Measurements from ENCODE around the gene C2CD2. TPM values are rescaled to one million over a fixed set of nuclear protein-coding genes. Genes with fewer than 3 reads are reported as not detected.

C2CD2 gene
- total and polyA plus RNA-seq, 2 experiments from 2014 or later: 6.4 to 13.9 TPM

DNA sequence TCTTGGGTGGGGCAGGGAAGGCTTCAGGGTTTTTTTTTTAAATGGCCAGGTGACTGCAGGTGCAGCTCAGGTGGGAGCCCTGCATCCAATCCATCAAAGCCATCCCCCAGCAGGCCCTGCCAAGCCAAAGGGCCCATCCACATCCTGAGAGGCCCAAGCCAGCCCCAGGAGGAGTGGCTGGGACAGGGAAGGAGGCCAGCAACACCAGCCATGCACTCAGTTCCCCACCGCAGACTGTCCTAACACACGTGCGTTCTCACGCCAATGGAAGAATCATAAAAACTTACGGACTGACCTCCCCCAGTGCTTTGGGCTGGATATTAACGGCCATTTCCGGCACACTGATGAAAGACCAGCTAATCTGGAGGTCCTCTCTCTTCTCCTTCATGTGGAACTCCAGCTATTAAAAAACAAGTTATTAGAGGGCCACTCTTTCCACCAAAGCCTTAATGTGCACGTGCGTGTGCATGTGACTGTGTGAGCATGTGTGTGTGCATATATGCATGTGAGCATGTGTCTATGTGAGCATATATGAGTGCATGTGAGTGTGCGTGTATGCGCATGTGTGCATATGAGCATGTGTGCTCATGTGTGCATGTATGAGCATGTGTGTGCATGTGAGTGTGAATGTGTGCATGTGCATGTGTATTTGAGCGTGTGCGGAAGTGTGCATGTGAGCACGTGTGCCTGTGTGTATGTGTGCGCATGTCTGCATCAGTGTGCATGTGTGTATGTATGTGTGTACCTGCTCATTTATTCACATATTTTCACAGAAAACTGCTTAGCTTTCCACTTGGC, 35.1 kb downstream of the C2CD2 start:
- no peak overlapping the region for H3K4me3 ChIP-seq
- no peaks in the 10 kb centered on the region for H4K20me1 ChIP-seq (ENCODE audit: insufficient read depth, poor library complexity, severe bottlenecking)
- no peak for DNase-seq (ENCODE audit: low spot score)
- no peak overlapping the region for H2AFZ ChIP-seq
- TF ChIP-seq, protein P1, sequence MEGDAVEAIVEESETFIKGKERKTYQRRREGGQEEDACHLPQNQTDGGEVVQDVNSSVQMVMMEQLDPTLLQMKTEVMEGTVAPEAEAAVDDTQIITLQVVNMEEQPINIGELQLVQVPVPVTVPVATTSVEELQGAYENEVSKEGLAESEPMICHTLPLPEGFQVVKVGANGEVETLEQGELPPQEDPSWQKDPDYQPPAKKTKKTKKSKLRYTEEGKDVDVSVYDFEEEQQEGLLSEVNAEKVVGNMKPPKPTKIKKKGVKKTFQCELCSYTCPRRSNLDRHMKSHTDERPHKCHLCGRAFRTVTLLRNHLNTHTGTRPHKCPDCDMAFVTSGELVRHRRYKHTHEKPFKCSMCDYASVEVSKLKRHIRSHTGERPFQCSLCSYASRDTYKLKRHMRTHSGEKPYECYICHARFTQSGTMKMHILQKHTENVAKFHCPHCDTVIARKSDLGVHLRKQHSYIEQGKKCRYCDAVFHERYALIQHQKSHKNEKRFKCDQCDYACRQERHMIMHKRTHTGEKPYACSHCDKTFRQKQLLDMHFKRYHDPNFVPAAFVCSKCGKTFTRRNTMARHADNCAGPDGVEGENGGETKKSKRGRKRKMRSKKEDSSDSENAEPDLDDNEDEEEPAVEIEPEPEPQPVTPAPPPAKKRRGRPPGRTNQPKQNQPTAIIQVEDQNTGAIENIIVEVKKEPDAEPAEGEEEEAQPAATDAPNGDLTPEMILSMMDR (IDR thresholded peaks at IDR 0.05; ENCODE audit: poor library complexity): no peak
- TF ChIP-seq EZH2phosphoT487 (IDR thresholded peaks at IDR 0.05; ENCODE audit: low read depth, severe bottlenecking, unreplicated experiment): no peak
- no peak for TF ChIP-seq EZH2 (IDR thresholded peaks at IDR 0.05; ENCODE audit: borderline replicate concordance)
- H3K4me1 ChIP-seq (ENCODE audit: insufficient read depth): no peaks in the 10 kb centered on the region
- no peaks in the 10 kb centered on the region for H3K9me2 ChIP-seq (replicated peaks; ENCODE audit: insufficient read depth)
- H3K4me2 ChIP-seq: no peak overlapping the region
- H3K9me3 ChIP-seq (ENCODE audit: low read depth): no peaks in the 10 kb centered on the region
- 96% methylated on average over 15 of the region's 15 CpGs for WGBS (ENCODE audit: low lambda C conversion rate, missing lambda C conversion rate)
- no peaks in the 10 kb centered on the region for H3K79me2 ChIP-seq
- H3K27ac ChIP-seq: no peak overlapping the region
- H3K27me3 ChIP-seq: no peaks in the 10 kb centered on the region
- no peaks in the 10 kb centered on the region for H3K36me3 ChIP-seq (replicated peaks; ENCODE audit: insufficient read depth, low read depth)

DNA sequence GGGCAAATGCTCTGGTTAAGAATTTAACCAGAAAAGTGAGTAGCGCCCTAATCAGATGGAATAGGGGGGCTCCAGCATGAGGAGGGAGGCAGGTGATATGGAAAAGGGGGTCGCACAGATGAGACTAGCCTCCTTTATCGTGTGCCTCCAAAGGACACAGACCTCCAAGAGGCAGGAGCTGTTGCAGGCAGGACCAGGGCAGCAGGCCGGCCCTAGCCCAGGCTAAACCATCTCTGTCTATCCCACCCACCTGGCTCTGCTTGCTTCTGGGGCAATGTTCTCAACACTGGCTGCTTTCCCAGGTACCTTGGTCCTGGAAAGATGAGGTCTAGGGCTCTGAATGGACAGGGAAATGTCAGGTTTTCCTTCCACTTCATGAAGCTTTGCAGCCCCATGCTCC, 36.3 kb downstream of the C2CD2 start:
- no peak overlapping the region for H3K4me2 ChIP-seq
- no peak overlapping the region for H3K4me3 ChIP-seq
- no peak overlapping the region for H3K27ac ChIP-seq
- H2AFZ ChIP-seq: no peak overlapping the region
- H3K9me2 ChIP-seq (replicated peaks; ENCODE audit: insufficient read depth): no peaks in the 10 kb centered on the region
- H3K4me1 ChIP-seq (ENCODE audit: insufficient read depth): no peaks in the 10 kb centered on the region
- WGBS (ENCODE audit: low lambda C conversion rate, missing lambda C conversion rate): 92% methylated on average over 4 of the region's 4 CpGs
- no peaks in the 10 kb centered on the region for H3K36me3 ChIP-seq (replicated peaks; ENCODE audit: insufficient read depth, low read depth)
- H3K79me2 ChIP-seq: no peaks in the 10 kb centered on the region
- no peaks in the 10 kb centered on the region for H4K20me1 ChIP-seq (ENCODE audit: insufficient read depth, poor library complexity, severe bottlenecking)
- TF ChIP-seq, protein P1 (IDR thresholded peaks at IDR 0.05; ENCODE audit: poor library complexity): no peak
- DNase-seq (ENCODE audit: low spot score): no peak
- no peaks in the 10 kb centered on the region for H3K27me3 ChIP-seq
- no peaks in the 10 kb centered on the region for H3K9me3 ChIP-seq (ENCODE audit: low read depth)

DNA sequence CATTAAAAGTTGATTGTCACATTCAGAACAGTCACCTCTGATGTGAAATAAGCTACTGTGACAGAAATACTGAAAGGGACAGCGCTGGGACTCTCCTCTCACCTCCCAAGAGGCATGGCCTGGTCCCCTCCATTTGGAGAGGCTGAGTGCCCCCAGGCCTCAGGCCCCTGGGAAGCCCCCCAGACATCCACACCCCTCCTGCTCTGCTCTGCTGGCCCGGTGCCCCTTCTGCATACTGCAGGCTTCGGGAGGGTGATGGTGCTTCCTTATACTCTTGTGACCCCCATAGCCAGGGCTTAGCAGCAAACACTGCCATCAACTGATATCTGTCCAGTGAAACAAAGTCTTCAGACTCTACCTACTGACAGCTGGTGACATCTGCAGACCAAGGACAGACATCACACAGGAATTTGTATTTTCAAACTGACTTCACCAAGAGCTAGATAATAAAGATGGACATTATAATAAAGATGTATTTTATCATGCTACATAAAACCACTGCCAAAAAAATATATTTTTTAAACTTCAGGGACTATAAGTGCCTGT, 36.9 kb downstream of the C2CD2 start:
- no peak overlapping the region for H3K27ac ChIP-seq

More for the DNA sequence above, 36.9 kb downstream of the C2CD2 start:
- Histone ChIP-seq H4K20me1 (ENCODE audit: insufficient read depth, poor library complexity, severe bottlenecking) (no peaks in the 10 kb centered on the region), H3K4me1 (ENCODE audit: insufficient read depth) (no peaks in the 10 kb centered on the region), H3K4me3 (no peak overlapping the region), H3K79me2 (no peaks in the 10 kb centered on the region), H3K4me2 (no peak overlapping the region), H2AFZ (no peak overlapping the region), H3K36me3 (replicated peaks; ENCODE audit: insufficient read depth, low read depth) (no peaks in the 10 kb centered on the region), H3K9me3 (ENCODE audit: low read depth) (no peaks in the 10 kb centered on the region), H3K9me2 (replicated peaks; ENCODE audit: insufficient read depth) (no peaks in the 10 kb centered on the region), H3K27me3 (no peaks in the 10 kb centered on the region)
- DNase-seq (ENCODE audit: low spot score): no peak
- WGBS (ENCODE audit: low lambda C conversion rate, missing lambda C conversion rate): 96% methylated on average over 3 of the region's 3 CpGs
- TF ChIP-seq EZH2 (IDR thresholded peaks at IDR 0.05; ENCODE audit: borderline replicate concordance) (no peak), EZH2phosphoT487 (IDR thresholded peaks at IDR 0.05; ENCODE audit: low read depth, severe bottlenecking, unreplicated experiment) (no peak)
- TF ChIP-seq, protein P1 (IDR thresholded peaks at IDR 0.05; ENCODE audit: poor library complexity): peak; percentile 4
